ENCODE results near the gene WDR59. TPM values are rescaled to one million over a fixed set of nuclear protein-coding genes. Genes with fewer than 3 reads are reported as not detected.

The WDR59 gene
- polyA plus RNA-seq, 1 donor (not counting 4 experiments of a cell fraction or from before 2014, with no cell fraction given): 59.7 TPM

- Histone ChIP-seq H3K27me3 (ENCODE audit: control insufficient read depth, extremely low read depth, insufficient read depth, low read length) (no peaks in the 10 kb centered on the region), H3K4me1 (ENCODE audit: control insufficient read depth, extremely low read depth, insufficient read depth, low read length) (no peaks in the 10 kb centered on the region), H3K27ac (ENCODE audit: control insufficient read depth, insufficient read depth, low read length) (no peak overlapping the region), H3K4me2 (ENCODE audit: control insufficient read depth, extremely low read depth, insufficient read depth, low read depth, low read length) (no peak overlapping the region), H3K79me2 (ENCODE audit: control insufficient read depth, insufficient read depth, low read length) (no peaks in the 10 kb centered on the region), H3K9me3 (ENCODE audit: control insufficient read depth, low read depth, low read length) (no peaks in the 10 kb centered on the region), H3K9me1 (ENCODE audit: control insufficient read depth, extremely low read depth, insufficient read depth, low read length) (no peaks in the 10 kb centered on the region), H4K20me1 (ENCODE audit: control insufficient read depth, extremely low read depth, insufficient read depth, low read length) (no peaks in the 10 kb centered on the region), H3K9ac (ENCODE audit: control insufficient read depth, extremely low read depth, insufficient read depth, low read length) (no peak overlapping the region), H3K36me3 (ENCODE audit: control insufficient read depth in 2 of 2, extremely low read depth in 1 of 2, insufficient read depth in 2 of 2, low read length in 2 of 2) (peaks cover 0 to 2% of the 10 kb centered on the region in 2 experiments), H3K4me3 (ENCODE audit: control insufficient read depth in 2 of 3, extremely low read depth in 1 of 3, insufficient read depth in 2 of 3, low read depth in 1 of 3, low read length in 3 of 3) (no peak overlapping the region), H2AFZ (ENCODE audit: control insufficient read depth, low read length) (no peak overlapping the region)
- dilution Hi-C loops (cut with MboI; ENCODE audit: extremely low pct_ligation_motif_present, low sequenced_read_pairs): no loop called here
- TF ChIP-seq EZH2 (IDR thresholded peaks at IDR 0.05; ENCODE audit: low read length) (no peak), CTCF (optimal IDR thresholded peaks at IDR 0.05 in 1 of 3, IDR thresholded peaks at IDR 0.05 in 1 of 3, conservative IDR thresholded peaks at IDR 0.05 in 1 of 3; ENCODE audit: extremely low read depth in 1 of 3, insufficient read depth in 2 of 3, low read length in 3 of 3) (no peak)
- FAIRE-seq (no peak), DNase-seq (ENCODE audit: low read depth, low spot score) (no peak)
Measured at GRCh38 chr16:74929636-74930035, 55.3 kb downstream of the WDR59 start.

- no peaks in the 10 kb centered on the region for H3K9me1 ChIP-seq (ENCODE audit: control insufficient read depth, extremely low read depth, insufficient read depth, low read length)
- H2AFZ ChIP-seq (ENCODE audit: control insufficient read depth, low read length): no peak overlapping the region
- H3K27me3 ChIP-seq (ENCODE audit: control insufficient read depth, extremely low read depth, insufficient read depth, low read length): no peaks in the 10 kb centered on the region
- no peak overlapping the region for H3K4me3 ChIP-seq (ENCODE audit: control insufficient read depth in 2 of 3, extremely low read depth in 1 of 3, insufficient read depth in 2 of 3, low read depth in 1 of 3, low read length in 3 of 3)
- dilution Hi-C loops (cut with MboI; ENCODE audit: extremely low pct_ligation_motif_present, low sequenced_read_pairs): no loop called here
- no peak overlapping the region for H3K9ac ChIP-seq (ENCODE audit: control insufficient read depth, extremely low read depth, insufficient read depth, low read length)
- TF ChIP-seq EZH2 (IDR thresholded peaks at IDR 0.05; ENCODE audit: low read length) (no peak), CTCF (optimal IDR thresholded peaks at IDR 0.05 in 1 of 3, IDR thresholded peaks at IDR 0.05 in 1 of 3, conservative IDR thresholded peaks at IDR 0.05 in 1 of 3; ENCODE audit: extremely low read depth in 1 of 3, insufficient read depth in 2 of 3, low read length in 3 of 3) (no peak)
- H4K20me1 ChIP-seq (ENCODE audit: control insufficient read depth, extremely low read depth, insufficient read depth, low read length): no peaks in the 10 kb centered on the region
- no peak overlapping the region for H3K27ac ChIP-seq (ENCODE audit: control insufficient read depth, insufficient read depth, low read length)
- H3K4me1 ChIP-seq (ENCODE audit: control insufficient read depth, extremely low read depth, insufficient read depth, low read length): no peaks in the 10 kb centered on the region
- H3K4me2 ChIP-seq (ENCODE audit: control insufficient read depth, extremely low read depth, insufficient read depth, low read depth, low read length): no peak overlapping the region
- H3K9me3 ChIP-seq (ENCODE audit: control insufficient read depth, low read depth, low read length): no peaks in the 10 kb centered on the region
- FAIRE-seq (no peak), DNase-seq (ENCODE audit: low read depth, low spot score) (no peak)
- no peaks in the 10 kb centered on the region for H3K79me2 ChIP-seq (ENCODE audit: control insufficient read depth, insufficient read depth, low read length)
- H3K36me3 ChIP-seq (ENCODE audit: control insufficient read depth in 2 of 2, extremely low read depth in 1 of 2, insufficient read depth in 2 of 2, low read length in 2 of 2): peaks cover 3 to 7% of the 10 kb centered on the region in 2 experiments
Measured at GRCh38 chr16:74926805-74927204, 58.1 kb downstream of the WDR59 start.

Measured in keratinocyte (primary cell).